Panc1 (cell line): ENCODE results near the gene PRSS58. TPM values are rescaled to one million over a fixed set of nuclear protein-coding genes. Genes with fewer than 3 reads are reported as not detected.
A peak's percentile ranks its signal among the peaks of the same experiment; 100 is the strongest.

Source experiments
- ATAC-seq: fragments of 200-7000 bp; cut with Tn5 transposase; 2 replicates; pipeline ENCODE4 v1.9.1; 2020; ENCODE audit warnings: mild to moderate bottlenecking, moderate library complexity
- BruUV-seq: library from RNA; stranded (reverse); fragments of 400-500 nt; replicated peaks from 2 replicates; lab custom pipeline; 2021; lab: Mats Ljungman, UMichigan
- CTCF ChIA-PET: fragments of 300-600 bp; sonication (Branson Sonifier 250); formaldehyde crosslinking; loops from one replicate; lab custom pipeline; 2022; ENCODE audit warnings: antibody characterized with exemption; lab: Charles Lee
- POLR2A ChIA-PET: fragments of 300-600 bp; sonication (Branson Sonifier 250); formaldehyde crosslinking; loops from one replicate; lab custom pipeline; 2022; ENCODE audit warnings: antibody characterized with exemption; lab: Charles Lee
- DNase-seq: peaks from one replicate; pipeline ENCODE4 v3.0.0-alpha.2; 2010; ENCODE audit warnings: low read depth, low spot score
- H3K27ac ChIP-seq: 2 replicates; pipeline ENCODE4 v1.5.1; 2011; ENCODE audit warnings: mild to moderate bottlenecking, low read length, inconsistent platforms
- H3K27me3 ChIP-seq: fragments of 200-500 bp; sonication (Bioruptor generic); 2 replicates; pipeline ENCODE4 v1.6.0; 2014; ENCODE audit warnings: low read length, inconsistent platforms; ENCODE audit not compliant: control insufficient read depth, insufficient read depth
- H3K36me3 ChIP-seq: fragments of 200-500 bp; sonication (Bioruptor generic); 2 replicates; pipeline ENCODE4 v1.5.1; 2014; ENCODE audit warnings: inconsistent platforms, mild to moderate bottlenecking, low read length, moderate library complexity; ENCODE audit not compliant: control insufficient read depth, insufficient read depth
- H3K4me1 ChIP-seq: 2 replicates; pipeline ENCODE4 v1.5.1; 2011; ENCODE audit warnings: inconsistent platforms, mild to moderate bottlenecking, low read length, moderate library complexity; ENCODE audit not compliant: control insufficient read depth, insufficient read depth
- H3K4me3 ChIP-seq, 2 experiments: 2 replicates each; pipeline ENCODE4 v1.5.1; 2011 to 2012; ENCODE audit warnings: low read depth in 2 of 2, low read length in 2 of 2, mild to moderate bottlenecking in 2 of 2, inconsistent platforms in 1 of 2, moderate library complexity in 1 of 2
- H3K9me3 ChIP-seq: fragments of 200-500 bp; sonication (Bioruptor generic); 2 replicates; pipeline ENCODE4 v1.5.1; 2014; ENCODE audit warnings: low read depth, mild to moderate bottlenecking, inconsistent platforms, low read length, moderate library complexity; ENCODE audit not compliant: control insufficient read depth, insufficient read depth
- CTCF ChIP-seq: fragments of 450-650 bp; IDR thresholded peaks from 2 replicates; pipeline ENCODE4 v1.5.1; 2017; ENCODE audit warnings: mild to moderate bottlenecking
- POLR2AphosphoS5 ChIP-seq: IDR thresholded peaks from 2 replicates; pipeline ENCODE4 v1.6.1; 2012; ENCODE audit warnings: mild to moderate bottlenecking, low read depth, low read length, moderate library complexity
- REST ChIP-seq, 2 experiments: IDR thresholded peaks; 2 replicates each; pipeline ENCODE4 v1.6.1; 2011 to 2012; ENCODE audit warnings: low read depth in 2 of 2, control low read depth in 1 of 2, low read length in 1 of 2, mild to moderate bottlenecking in 1 of 2, moderate library complexity in 1 of 2; ENCODE audit not compliant: insufficient read depth in 1 of 2
- SIN3A ChIP-seq: IDR thresholded peaks from 2 replicates; pipeline ENCODE4 v1.6.1; 2012; ENCODE audit warnings: low read depth, mild to moderate bottlenecking, low read length, moderate library complexity, borderline replicate concordance; ENCODE audit not compliant: insufficient read depth
- TCF7L2 ChIP-seq: IDR thresholded peaks from 2 replicates; pipeline ENCODE4 v1.6.1; 2011; ENCODE audit warnings: mild to moderate bottlenecking, low read depth, low read length, inconsistent platforms
- in situ Hi-C: cut with HindIII; loops from 2 replicates; pipeline ENCODE4 v1.10.0; 2016; ENCODE audit warnings: low sequenced_read_pairs, low pct_unique_long_range_greater_than_20kb
- intact Hi-C: fragments of 100-400 bp; cut with micrococcal nuclease; formaldehyde crosslinking; loops from one replicate; pipeline ENCODE4 v1.10.0; 2022; ENCODE audit not compliant: unreplicated experiment
- total RNA-seq: library from RNA; stranded (reverse); gene quantifications from one replicate; pipeline ENCODE4 v1.2.1, GENCODE V29; 2021; ENCODE audit not compliant: unreplicated experiment

The PRSS58 gene
- total RNA-seq, 1 experiment from 2014 or later = not detected

- ChIA-PET CTCF (no interaction called here), POLR2A (no interaction called here)
- Histone ChIP-seq H3K9me3 (no peaks in the 10 kb centered on the region), H3K36me3 (no peaks in the 10 kb centered on the region), H3K4me1 (no peaks in the 10 kb centered on the region), H3K27ac (no peak overlapping the region), H3K27me3 (no peaks in the 10 kb centered on the region), H3K4me3 (no peak overlapping the region)
- ATAC-seq (no peak), DNase-seq (no peak)
- intact Hi-C loops = no loop called here
- BruUV-seq = no TSS peak
- in situ Hi-C loops = no loop called here
- TF ChIP-seq CTCF = peak; percentile 40
- no peak for TF ChIP-seq TCF7L2
- no peak for TF ChIP-seq REST (IDR thresholded peaks at IDR 0.05; ENCODE audit: insufficient read depth in 1 of 2, low read depth in 2 of 2, low read length in 1 of 2)
Measured at GRCh38 chr7:142300689-142301088, 42.8 kb upstream of the PRSS58 start.

- H3K36me3 ChIP-seq = no peaks in the 10 kb centered on the region
- H3K9me3 ChIP-seq = no peaks in the 10 kb centered on the region
- no peaks in the 10 kb centered on the region for H3K27me3 ChIP-seq
- intact Hi-C loops = no loop called here
- in situ Hi-C loops = no loop called here
- no peak for DNase-seq
- BruUV-seq = no TSS peak
- POLR2A ChIA-PET = no interaction called here
- no peaks in the 10 kb centered on the region for H3K4me1 ChIP-seq
- ATAC-seq = no peak
- no peak overlapping the region for H3K27ac ChIP-seq
- CTCF ChIA-PET = no interaction called here
- TF ChIP-seq POLR2AphosphoS5 = no peak
- no peak for TF ChIP-seq SIN3A
- TF ChIP-seq CTCF = no peak
- no peak for TF ChIP-seq REST (IDR thresholded peaks at IDR 0.05; ENCODE audit: insufficient read depth in 1 of 2, low read depth in 2 of 2, low read length in 1 of 2)
- TF ChIP-seq TCF7L2 = no peak
- H3K4me3 ChIP-seq = no peak overlapping the region
Measured at GRCh38 chr7:142299237-142299781, 41.5 kb upstream of the PRSS58 start.
